HepG2 (cell line): ENCODE data around the gene ZNF749. TPM values are rescaled to one million over a fixed set of nuclear protein-coding genes. Genes with fewer than 3 reads are reported as not detected.

Experiments used
- AGO1 ChIP-seq: fragments of 200-400 bp; formaldehyde crosslinking; IDR thresholded peaks from 2 replicates; pipeline ENCODE4 v1.6.1; 2017; ENCODE audit warnings: mild to moderate bottlenecking, low read depth, low read length, moderate library complexity; ENCODE audit not compliant: poor library complexity, severe bottlenecking
- ELF3 ChIP-seq: IDR thresholded peaks from 2 replicates; pipeline ENCODE4 v1.6.1; 2016; ENCODE audit warnings: missing genetic modification reagents, missing compliant biosample characterization
- GATAD1 ChIP-seq: IDR thresholded peaks from 2 replicates; pipeline ENCODE4 v1.6.1; 2016; ENCODE audit warnings: missing genetic modification reagents, missing compliant biosample characterization
- KAT8 ChIP-seq: IDR thresholded peaks from 2 replicates; pipeline ENCODE4 v1.6.1; 2016; ENCODE audit warnings: missing genetic modification reagents, missing compliant biosample characterization
- KDM2A ChIP-seq: sonication (generic); formaldehyde crosslinking; IDR thresholded peaks from 2 replicates; pipeline ENCODE4 v1.4.0; 2020; ENCODE audit warnings: low read depth, missing genetic modification reagents, borderline replicate concordance
- NFYB ChIP-seq: sonication (generic); formaldehyde crosslinking; IDR thresholded peaks from 2 replicates; pipeline ENCODE4 v1.4.0; 2020; ENCODE audit warnings: missing genetic modification reagents
- NFYC ChIP-seq: IDR thresholded peaks from 2 replicates; pipeline ENCODE4 v1.6.1; 2016; ENCODE audit warnings: missing genetic modification reagents, missing compliant biosample characterization
- POLR2G ChIP-seq: fragments of 200-400 bp; formaldehyde crosslinking; IDR thresholded peaks from 2 replicates; pipeline ENCODE4 v1.6.1; 2018; ENCODE audit warnings: mild to moderate bottlenecking, low read depth, low read length, moderate library complexity
- PPARG ChIP-seq: conservative IDR thresholded peaks from 2 replicates; pipeline ENCODE4 v1.6.1; 2016; ENCODE audit warnings: missing biosample characterization, missing genetic modification reagents
- SMAD1 ChIP-seq: sonication (generic); formaldehyde crosslinking; IDR thresholded peaks from 2 replicates; pipeline ENCODE4 v1.4.0; 2020; ENCODE audit warnings: missing genetic modification reagents, low read depth, mild to moderate bottlenecking, borderline replicate concordance
- ZBTB7B ChIP-seq: sonication (generic); formaldehyde crosslinking; IDR thresholded peaks from 2 replicates; pipeline ENCODE4 v1.4.0; 2020; ENCODE audit warnings: missing genetic modification reagents
- ZC3H13 ChIP-seq: sonication (generic); formaldehyde crosslinking; IDR thresholded peaks from 2 replicates; pipeline ENCODE4 v1.8.1; 2023; ENCODE audit warnings: mild to moderate bottlenecking, missing genetic modification reagents, moderate library complexity
- ZFP36L1 ChIP-seq: sonication (generic); formaldehyde crosslinking; IDR thresholded peaks from 2 replicates; pipeline ENCODE4 v1.8.0; 2022; ENCODE audit warnings: mild to moderate bottlenecking, missing genetic modification reagents, moderate library complexity
- ZFX ChIP-seq: sonication (generic); formaldehyde crosslinking; IDR thresholded peaks from 2 replicates; pipeline ENCODE4 v1.4.0; 2020; ENCODE audit warnings: mild to moderate bottlenecking, low read depth, missing genetic modification reagents, moderate library complexity
- ZNF773 ChIP-seq: sonication (generic); formaldehyde crosslinking; IDR thresholded peaks from 2 replicates; pipeline ENCODE4 v1.4.0; 2020; ENCODE audit warnings: missing genetic modification reagents, borderline replicate concordance
- polyA plus RNA-seq, 8 experiments: library from polyadenylated mRNA; depleted of rRNA in 3 of 8; stranded (reverse) in 7 of 8; unstranded in 1 of 8; fragments of >200 nt; fragmentation: Illumina TruSeq in 4 of 8; extraction: Trizol in 4 of 8; gene quantifications; 2 replicates each; pipeline versions ENCODE4 v1.2.1 to v1.2.3, GENCODE V29; 2011 to 2016; ENCODE audit warnings: low read depth in 4 of 8, missing spikeins in 1 of 8, mixed read lengths in 1 of 8; ENCODE audit not compliant: insufficient read depth in 1 of 8
- total RNA-seq, 5 experiments: library from RNA; depleted of rRNA; stranded (reverse); fragments of >200 nt; fragmentation: Illumina TruSeq; extraction: Trizol; gene quantifications; 2 replicates each; pipeline ENCODE4 v1.2.3, GENCODE V29; 2016; ENCODE audit warnings: low read depth in 1 of 5
- TF ChIP-seq, protein P1 (sequence below): IDR thresholded peaks from 2 replicates; pipeline ENCODE4 v1.6.1; 2016; ENCODE audit warnings: missing compliant biosample characterization, missing genetic modification reagents, borderline replicate concordance
- TF ChIP-seq, protein P2 (sequence below): IDR thresholded peaks from 2 replicates; pipeline ENCODE4 v1.6.1; 2018; ENCODE audit warnings: missing genetic modification reagents
- TF ChIP-seq, protein P3 (sequence below): sonication (generic); formaldehyde crosslinking; IDR thresholded peaks from one replicate; pipeline ENCODE4 v1.5.1; 2020; ENCODE audit warnings: mild to moderate bottlenecking, missing genetic modification reagents; ENCODE audit errors: not compliant biosample characterization

The ZNF749 gene
- total and polyA plus RNA-seq, 2 of the 13 experiments (the other 11 are each of a cell fraction or from before 2014, with no cell fraction given): 18.9 to 21.0 TPM

DNA sequence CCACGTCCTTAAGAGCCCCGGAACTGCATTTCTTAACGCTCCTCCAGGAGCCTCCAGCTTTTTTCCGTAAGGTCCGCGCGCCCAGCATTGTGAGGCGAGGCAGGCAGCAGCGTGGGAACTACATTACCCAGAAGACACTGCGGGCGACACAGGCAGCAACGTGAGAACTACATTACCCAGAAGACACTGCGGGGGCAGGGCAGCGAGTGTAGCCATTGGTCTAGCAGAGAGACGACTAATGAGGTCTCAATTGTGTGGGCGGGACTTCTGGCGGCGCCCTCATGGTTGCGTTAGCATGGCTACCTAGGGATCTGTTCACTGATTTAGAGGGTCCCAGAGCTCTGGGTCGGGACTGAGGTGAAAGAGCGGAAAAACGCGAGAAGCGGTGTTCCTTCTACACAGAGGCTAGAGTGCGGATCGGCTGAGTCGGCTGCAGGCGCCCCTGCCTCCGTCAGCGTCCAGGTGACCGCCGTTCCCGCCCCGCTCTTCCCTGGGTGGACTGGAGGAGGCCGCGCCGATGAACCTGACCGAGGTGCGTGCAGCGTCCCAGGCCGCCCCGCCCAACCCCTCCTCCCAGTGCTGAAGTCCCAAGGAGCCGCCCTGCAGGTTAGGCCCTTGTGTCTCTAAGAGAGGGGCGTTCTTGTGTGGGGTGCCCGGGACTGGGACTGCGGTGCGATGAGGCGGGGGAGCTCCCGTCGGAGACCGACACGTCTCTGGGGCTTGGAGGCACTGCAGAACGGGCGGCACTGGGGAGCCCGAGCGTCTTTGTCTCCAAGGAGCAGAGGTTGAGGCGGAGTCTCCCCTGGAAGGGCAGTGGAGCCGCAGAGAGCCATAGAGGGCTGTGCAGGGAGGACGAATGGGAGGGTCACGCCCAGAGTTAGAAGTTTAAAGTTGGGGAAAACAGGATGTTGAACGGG lies at the start of gene ZNF749 (continued):
- TF ChIP-seq, protein P1, sequence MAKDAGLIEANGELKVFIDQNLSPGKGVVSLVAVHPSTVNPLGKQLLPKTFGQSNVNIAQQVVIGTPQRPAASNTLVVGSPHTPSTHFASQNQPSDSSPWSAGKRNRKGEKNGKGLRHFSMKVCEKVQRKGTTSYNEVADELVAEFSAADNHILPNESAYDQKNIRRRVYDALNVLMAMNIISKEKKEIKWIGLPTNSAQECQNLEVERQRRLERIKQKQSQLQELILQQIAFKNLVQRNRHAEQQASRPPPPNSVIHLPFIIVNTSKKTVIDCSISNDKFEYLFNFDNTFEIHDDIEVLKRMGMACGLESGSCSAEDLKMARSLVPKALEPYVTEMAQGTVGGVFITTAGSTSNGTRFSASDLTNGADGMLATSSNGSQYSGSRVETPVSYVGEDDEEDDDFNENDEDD (CRISPR knock-in tag): 0 out of 2 replicates have a peak, but pooled peaks have one; percentile 31
- TF ChIP-seq AGO1 (peak; percentile 39), PPARG (CRISPR knock-in tag) (0 out of 2 replicates have a peak, but pooled peaks have one; percentile 9), NFYC (CRISPR knock-in tag) (peak; percentile 91), ZNF773 (CRISPR knock-in tag) (no peak), ZFX (peak; percentile 90), ZC3H13 (CRISPR knock-in tag) (peak; percentile 80; the same call in 1 of the 2 replicates), KAT8 (peak; percentile 86), GATAD1 (peak; percentile 88), KDM2A (CRISPR knock-in tag) (peak; percentile 95), NFYB (CRISPR knock-in tag) (peak; percentile 88), ELF3 (CRISPR knock-in tag) (0 out of 2 replicates have a peak, but pooled peaks have one; percentile 11), ZBTB7B (CRISPR knock-in tag) (no peak; the same call in 1 of the 2 replicates), SMAD1 (CRISPR knock-in tag) (peak; percentile 54; the same call in 1 of the 2 replicates), POLR2G (peak; percentile 90), ZFP36L1 (CRISPR knock-in tag) (no peak)
- TF ChIP-seq, protein P2, sequence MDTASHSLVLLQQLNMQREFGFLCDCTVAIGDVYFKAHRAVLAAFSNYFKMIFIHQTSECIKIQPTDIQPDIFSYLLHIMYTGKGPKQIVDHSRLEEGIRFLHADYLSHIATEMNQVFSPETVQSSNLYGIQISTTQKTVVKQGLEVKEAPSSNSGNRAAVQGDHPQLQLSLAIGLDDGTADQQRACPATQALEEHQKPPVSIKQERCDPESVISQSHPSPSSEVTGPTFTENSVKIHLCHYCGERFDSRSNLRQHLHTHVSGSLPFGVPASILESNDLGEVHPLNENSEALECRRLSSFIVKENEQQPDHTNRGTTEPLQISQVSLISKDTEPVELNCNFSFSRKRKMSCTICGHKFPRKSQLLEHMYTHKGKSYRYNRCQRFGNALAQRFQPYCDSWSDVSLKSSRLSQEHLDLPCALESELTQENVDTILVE (CRISPR knock-in tag): peak; percentile 74; the same call in 1 of the 2 replicates
- TF ChIP-seq, protein P3, sequence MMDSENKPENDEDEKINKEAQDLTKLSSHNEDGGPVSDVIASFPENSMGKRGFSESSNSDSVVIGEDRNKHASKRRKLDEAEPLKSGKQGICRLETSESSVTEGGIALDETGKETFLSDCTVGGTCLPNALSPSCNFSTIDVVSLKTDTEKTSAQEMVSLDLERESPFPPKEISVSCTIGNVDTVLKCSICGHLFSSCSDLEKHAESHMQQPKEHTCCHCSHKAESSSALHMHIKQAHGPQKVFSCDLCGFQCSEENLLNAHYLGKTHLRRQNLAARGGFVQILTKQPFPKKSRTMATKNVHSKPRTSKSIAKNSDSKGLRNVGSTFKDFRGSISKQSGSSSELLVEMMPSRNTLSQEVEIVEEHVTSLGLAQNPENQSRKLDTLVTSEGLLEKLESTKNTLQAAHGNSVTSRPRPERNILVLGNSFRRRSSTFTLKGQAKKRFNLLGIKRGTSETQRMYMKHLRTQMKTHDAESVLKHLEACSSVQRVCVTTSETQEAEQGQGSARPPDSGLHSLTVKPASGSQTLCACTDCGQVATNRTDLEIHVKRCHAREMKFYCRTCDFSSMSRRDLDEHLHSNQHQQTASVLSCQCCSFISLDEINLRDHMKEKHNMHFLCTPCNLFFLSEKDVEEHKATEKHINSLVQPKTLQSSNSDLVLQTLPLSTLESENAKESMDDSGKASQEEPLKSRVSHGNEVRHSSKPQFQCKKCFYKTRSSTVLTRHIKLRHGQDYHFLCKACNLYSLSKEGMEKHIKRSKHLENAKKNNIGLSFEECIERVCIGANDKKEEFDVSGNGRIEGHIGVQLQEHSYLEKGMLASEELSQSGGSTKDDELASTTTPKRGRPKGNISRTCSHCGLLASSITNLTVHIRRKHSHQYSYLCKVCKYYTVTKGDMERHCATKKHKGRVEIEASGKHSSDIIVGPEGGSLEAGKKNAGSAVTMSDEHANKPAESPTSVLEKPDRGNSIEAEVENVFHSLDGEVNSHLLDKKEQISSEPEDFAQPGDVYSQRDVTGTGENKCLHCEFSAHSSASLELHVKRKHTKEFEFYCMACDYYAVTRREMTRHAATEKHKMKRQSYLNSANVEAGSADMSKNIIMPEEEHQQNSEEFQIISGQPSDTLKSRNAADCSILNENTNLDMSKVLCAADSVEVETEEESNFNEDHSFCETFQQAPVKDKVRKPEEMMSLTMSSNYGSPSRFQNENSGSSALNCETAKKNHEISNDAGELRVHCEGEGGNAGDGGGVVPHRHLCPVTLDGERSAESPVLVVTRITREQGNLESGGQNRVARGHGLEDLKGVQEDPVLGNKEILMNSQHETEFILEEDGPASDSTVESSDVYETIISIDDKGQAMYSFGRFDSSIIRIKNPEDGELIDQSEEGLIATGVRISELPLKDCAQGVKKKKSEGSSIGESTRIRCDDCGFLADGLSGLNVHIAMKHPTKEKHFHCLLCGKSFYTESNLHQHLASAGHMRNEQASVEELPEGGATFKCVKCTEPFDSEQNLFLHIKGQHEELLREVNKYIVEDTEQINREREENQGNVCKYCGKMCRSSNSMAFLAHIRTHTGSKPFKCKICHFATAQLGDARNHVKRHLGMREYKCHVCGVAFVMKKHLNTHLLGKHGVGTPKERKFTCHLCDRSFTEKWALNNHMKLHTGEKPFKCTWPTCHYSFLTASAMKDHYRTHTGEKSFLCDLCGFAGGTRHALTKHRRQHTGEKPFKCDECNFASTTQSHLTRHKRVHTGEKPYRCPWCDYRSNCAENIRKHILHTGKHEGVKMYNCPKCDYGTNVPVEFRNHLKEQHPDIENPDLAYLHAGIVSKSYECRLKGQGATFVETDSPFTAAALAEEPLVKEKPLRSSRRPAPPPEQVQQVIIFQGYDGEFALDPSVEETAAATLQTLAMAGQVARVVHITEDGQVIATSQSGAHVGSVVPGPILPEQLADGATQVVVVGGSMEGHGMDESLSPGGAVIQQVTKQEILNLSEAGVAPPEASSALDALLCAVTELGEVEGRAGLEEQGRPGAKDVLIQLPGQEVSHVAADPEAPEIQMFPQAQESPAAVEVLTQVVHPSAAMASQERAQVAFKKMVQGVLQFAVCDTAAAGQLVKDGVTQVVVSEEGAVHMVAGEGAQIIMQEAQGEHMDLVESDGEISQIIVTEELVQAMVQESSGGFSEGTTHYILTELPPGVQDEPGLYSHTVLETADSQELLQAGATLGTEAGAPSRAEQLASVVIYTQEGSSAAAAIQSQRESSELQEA (CRISPR knock-in tag): peak; percentile 14
